ENCODE measurements around the gene KNG1.
"Not testable (repeated sequence)": the region's sequence is repeated elsewhere in the genome, so short reads cannot be mapped to it uniquely, and the experiment has no call there.

Gene KNG1

DNA sequence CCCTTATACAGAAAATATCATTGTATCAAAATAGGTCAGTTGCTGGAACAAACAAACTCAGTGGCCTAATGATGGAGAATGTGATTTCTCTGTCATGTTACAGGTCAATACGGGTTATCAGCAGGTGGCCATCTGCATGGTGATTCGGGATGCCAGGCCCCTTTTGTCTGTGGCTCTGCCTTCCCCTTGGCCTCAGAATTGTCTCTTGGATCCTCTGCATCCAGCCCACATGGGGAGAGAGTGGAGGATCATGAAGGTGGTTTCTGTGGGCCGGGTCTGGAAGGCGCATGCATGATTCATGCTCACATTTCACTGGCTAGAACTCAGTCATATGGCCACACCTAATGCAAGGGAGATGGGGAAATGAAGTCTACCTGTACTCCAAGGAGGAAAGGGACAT lies 6.5 kb upstream of the KNG1 start:
- DNase-seq: not testable (repeated sequence)

DNA sequence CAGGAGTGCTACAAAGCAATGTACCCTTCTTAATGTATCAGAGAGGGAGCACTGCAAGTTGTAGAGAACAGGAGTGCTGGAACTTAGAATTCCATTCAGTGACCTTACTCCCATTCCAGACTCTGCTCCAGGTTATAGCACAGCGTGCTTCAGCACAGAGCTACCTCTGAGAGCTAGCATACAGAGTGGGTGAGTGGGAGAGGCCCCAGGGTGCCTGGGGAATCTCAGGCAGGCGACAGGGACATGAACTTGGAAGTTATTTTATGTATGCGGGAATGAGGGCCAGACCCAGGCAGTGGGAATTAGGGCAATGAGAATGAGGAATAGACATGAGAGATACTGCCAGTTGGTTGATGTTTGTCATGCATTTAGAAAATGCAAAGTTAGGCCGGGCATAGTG lies 3.7 kb upstream of the KNG1 start:
- no peak for DNase-seq

DNA sequence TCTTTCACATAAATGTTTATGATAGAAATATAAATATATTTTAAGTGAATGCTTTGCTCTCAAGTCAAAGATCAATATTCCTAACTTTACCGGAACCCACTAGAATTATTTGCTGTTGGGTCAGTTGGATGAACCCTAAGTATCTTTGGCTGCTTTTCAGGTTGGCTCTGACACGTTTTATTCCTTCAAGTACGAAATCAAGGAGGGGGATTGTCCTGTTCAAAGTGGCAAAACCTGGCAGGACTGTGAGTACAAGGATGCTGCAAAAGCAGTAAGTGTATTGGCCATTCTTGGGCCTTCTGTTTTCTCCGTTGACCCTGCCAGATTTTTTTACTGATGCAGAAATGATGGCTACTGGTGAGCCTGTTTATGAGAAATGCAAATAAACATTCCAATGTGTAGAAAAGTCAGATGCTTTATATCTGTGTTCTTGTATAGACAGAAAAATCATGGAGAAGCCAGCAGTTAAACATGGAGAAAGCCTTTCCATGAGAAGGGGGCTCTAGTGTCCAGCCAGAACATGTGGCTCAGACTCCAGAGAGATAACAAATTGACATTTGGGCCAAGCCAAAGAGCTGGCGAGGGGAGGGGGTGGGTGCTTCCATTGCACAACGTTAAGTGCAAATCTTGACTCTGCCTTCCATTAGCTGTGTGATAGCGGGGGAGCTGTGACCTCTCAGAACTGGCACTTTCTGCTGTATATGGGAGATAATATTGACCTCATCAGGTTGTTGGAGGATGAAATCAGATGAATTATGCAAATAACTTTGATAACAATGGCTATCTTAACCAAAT lies 3.0 kb downstream of the KNG1 start:
- DNase-seq: no peak

DNA sequence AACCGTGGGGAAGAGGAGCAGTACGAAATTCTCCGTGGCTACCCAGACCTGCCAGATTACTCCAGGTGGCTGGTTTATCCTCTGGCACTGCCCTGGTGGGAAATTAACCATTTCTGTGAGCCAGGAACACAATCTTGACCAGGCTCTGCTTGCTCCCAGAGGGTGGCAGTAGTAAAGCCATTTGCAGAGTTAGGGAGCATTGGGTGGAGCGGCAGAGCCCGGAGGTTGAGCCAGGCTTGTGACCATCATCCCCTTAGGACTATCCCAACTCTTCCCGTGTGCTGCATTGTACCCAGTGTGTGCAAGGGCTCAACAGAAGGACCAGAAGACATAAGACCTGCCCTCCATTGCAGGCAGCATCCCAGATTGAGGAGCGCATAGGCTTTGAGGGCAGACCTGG lies 5.3 kb downstream of the KNG1 start:
- DNase-seq: no peak

DNA sequence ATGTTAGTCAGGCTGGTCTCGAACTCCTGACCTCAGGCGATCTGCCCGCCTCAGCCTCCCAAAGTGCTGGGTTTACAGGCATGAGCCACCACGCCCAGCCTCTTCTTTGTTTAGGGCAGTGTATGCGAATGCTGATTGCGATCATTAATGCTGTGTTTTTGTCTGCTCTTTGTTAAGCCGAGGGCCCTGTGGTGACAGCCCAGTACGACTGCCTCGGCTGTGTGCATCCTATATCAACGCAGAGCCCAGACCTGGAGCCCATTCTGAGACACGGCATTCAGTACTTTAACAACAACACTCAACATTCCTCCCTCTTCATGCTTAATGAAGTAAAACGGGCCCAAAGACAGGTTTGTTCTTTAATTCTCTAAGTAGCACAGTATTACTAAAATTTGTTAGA lies 7.8 kb downstream of the KNG1 start:
- no peak for DNase-seq

DNA sequence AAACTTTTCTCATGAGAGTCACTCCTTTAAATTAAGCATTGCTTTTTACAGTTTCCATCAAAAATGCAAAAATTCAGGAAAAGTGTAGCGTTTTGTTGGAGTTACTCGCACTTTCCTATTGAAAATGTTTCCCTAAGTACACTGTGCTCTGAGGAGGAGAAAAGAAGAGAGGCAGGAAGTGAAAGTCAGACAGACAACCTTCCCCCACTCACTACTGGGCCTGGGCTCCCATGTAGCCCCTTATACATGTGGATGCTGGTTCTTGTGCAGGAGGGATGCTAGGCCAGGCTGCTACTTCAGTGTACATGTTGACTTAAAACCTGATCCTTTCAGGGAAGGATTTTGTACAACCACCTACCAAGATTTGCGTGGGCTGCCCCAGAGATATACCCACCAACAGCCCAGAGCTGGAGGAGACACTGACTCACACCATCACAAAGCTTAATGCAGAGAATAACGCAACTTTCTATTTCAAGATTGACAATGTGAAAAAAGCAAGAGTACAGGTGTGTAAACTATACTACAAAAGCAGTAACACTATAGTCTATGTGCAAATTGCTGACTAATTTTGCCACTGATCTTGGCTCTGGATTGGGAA lies 15.1 kb downstream of the KNG1 start:
- DNase-seq: no peak

DNA sequence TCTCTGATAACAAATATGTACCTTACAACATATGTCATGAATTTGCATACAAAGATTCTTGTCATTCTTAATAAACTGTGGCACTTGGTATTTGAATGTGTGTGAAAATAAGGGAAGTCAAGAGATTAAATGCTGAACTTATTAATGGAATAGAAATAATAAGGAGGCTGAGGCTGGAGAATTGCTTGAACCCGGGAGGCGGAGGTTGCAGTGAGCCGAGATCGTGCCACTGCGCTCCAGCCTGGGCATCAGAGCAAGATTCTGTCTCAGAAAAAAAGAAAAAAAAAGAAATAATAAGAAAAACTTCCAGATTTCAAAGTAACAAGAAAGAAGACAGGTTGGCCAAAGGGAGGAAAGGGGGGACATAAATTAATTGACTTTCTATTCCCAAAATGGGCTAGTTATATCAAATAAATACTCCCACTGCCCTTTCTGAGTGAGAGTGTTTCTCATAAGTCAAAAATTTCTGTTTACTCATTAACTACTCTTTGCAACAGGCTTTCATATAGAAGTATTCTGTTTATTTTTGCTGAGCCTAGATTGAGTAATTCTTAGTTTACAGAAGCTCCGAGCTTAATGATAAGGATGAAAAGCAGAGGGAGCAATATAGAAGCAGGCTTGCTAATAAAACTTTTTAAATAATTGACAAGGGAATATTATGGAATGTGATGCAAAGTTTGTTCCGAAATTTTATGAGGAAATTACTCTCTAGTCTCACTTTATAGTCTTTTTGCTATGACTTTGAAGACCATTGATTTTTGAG lies 25.6 kb downstream of the KNG1 start:
- DNase-seq: no peak

DNA sequence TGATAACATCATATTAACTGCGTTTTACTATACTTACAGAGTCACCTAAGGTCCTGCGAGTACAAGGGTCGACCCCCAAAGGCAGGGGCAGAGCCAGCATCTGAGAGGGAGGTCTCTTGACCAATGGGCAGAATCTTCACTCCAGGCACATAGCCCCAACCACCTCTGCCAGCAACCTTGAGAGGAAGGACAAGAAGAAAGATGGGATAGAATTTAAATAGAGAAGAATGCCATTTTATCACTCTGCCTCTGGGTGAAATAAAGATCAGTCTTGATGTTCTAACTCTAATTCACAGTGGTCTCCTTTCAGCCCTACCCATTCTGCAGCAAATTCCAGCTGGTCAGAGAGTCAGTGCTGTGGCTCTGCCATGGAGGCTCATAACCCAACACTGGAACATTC lies 26.5 kb downstream of the KNG1 start:
- no peak for DNase-seq

DNA sequence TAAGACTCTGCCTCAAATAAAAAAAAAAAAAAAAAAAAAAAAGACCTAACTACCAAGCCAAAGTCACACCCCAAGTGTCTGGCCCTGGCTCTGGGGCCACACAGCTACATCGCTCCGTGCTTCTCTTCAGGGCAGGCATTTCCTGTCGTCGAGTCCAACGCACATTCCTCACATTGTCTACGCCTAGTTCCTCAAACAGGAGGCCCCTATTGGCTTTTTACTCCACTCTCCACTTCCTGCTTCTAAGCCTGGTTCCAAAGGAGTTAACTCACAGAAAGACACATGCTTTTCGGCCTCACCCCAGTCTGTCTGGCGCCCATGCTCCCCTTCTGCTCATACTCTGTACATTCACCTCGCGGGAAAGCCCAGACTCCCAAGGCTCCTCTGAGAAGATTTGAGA lies 28.8 kb downstream of the KNG1 start:
- no peak for DNase-seq

DNA sequence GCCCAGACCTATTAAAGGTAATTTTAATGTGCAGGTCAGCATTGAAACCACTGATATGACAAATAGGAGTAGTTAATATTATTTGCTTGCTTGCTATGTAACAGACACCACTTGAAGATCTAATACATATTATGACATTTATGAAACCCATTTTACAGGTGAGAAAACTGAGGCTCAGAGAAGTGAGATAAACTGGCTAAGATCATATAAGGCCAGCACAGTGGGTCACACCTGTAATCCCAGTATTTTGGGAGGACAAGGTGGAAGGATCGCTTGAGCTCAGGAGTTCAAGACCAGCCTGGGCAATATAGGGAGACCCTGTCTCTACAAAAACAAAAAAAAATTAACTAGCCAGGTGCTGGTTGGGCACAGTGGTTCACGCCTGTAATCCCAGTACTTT lies 33.2 kb downstream of the KNG1 start:
- DNase-seq: no peak

DNA sequence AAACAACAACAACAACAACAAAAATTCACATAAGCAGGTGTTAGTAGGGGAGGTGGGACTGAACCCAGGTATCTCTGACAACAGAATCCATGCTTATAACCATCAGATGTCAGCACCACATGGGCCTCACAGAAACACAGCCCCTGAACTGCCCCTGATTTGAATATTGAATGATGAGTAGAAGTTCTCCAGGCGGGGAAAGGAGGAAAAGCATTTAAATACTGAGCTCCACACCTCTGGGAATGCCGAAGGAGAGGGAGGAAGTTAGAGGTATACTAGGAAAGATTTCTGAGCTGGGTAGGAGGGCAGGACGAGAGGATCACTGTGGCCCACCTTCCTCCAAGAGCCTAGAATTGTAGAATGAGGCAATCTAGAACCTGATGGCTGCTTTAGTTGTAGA lies 34.3 kb downstream of the KNG1 start:
- DNase-seq: no peak

DNA sequence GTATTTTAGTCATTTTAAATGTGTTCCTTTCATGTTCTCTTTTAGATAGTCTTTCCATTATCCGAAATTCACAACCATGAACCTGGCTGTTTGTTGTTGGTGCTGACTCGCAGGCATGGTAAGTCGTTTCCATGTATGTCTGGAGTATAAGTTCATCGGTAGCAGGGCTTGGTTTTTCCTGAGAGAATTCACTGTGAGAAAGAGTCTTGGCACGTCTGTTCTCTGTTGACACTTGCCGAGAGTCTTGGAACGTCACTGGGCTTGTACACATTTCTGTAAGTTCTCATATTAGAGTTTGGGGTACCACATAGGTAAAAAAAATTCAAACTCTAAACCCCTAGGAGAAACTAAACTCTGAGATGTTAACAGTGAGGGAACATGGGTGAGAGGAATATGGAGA lies 36.8 kb downstream of the KNG1 start:
- no peak for DNase-seq

DNA sequence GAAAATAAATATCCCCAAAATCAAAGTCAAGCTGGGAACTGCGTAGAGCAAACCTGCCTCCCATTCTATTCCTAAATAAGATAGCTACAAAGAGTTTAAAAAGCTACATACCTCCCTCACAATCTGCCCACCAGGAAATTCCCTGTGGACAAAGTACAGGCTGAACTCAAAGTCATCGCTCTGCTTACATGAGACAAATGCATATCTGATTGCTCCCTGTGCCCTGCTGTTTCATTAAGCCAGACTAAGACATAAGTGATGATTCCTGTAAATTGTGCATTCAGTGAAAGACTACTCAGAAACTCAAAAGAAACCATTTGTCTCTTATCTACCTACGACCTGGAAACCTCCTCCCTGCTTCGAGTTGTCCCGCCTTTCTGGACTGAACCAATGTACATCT lies 37.7 kb downstream of the KNG1 start:
- DNase-seq: no peak

DNA sequence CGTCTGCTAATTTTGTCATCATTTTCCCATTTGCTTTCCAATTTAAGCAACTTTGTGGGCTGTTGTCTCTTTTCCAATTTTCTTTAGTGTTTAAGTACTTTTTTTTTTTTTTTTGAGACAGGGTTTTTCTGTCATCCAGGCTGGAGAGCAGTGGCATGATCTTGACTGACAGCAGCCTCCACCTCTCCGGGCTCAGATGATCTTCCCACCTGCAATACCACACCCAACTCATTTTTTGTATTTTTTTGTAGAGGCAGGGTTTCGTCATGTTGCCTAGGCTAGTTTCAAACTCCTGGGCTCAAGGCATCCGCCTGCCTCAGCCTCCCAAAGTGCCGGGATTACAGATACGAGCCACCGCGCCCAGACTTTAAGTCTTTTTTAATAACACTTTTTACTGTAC lies 40.1 kb downstream of the KNG1 start:
- DNase-seq: no peak

DNA sequence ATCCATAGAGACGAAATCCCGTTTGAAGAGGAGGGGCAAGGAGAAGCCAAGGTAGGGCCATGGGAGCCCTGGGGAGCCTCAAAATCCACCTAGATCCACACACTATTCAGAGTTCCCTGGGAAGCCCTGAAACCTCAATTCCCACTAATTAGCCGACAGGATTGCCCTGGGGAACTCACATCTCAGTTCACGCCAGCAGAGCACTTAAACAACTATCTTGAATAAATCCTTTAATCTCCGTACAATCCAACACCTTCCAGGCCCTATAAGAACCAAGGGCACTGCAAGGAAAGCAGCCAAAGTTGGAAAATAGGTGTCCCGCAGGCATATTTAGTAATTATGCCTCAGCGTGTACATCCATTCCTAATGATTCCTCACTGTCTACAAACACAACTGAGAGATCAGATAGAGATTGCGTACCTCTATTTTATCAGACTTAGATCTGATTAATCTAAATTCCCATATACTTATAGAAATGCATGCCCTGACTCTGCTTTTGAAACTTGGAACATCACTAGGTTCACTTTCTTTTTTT lies 40.6 kb downstream of the KNG1 start:
- no peak for DNase-seq

DNA sequence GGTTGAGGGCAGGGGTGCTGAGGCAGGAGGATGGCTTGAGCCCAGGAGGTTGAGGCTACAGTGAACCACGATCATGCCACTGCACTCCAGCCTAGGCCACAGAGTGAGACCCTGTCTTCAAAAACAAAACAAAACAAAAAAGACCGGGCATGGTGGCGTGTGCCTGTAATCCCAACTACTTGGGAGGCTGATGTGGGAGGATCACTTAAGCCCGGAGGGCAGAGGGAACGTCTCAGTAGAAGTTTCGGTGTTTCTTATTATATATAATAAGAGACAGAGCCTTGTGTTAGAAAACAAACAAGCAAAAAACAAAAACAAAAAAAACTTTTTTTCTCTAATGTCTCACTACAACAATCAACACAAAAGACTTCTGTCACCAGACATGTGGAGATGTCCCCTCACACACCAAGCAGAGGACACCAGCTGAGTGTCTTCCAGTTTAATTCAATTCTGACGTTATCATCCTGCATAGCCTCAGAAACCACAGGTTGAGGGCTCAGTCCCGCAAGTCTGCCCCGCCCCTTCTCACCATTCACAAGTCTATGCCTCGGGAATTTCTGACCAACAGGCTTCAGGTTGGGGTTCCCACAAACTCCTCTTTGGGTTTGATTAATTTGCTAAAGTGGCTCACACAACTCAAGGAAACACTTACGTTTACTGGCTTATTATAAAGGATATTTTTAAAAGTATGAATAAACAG lies 42.2 kb downstream of the KNG1 start:
- DNase-seq: no peak

DNA sequence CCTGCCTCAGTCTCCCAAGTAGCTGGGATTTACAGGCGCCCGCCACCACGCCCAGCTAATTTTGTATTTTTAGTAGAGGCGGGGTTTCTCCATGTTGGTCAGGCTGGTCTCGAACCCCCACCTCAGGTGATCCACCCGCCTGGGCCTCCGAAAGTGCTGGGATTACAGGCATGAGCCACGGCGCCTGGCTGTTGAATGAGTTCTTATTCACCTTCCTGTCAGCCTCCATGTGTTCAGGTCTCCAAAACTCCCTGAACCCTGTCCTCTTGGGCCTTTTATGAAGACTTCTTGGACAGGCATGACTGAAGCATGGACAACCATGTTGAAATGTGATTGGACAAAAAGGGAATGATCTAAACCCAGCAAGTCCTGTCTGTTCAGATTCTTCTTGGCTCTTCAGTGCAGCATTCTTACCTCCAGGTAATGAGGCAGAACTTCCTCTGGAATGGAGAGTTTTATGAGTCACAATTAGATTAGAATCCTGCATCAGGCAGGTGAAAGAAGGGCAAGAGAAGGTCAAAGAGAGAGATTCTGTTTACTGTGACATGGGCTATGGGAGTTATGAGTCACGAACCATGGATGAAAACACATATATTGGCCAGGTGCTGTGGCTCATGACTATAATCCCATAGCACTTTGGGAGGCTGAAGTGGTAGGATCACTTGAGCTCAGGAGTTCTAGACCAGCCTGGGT lies 43.1 kb downstream of the KNG1 start:
- no peak for DNase-seq

DNA sequence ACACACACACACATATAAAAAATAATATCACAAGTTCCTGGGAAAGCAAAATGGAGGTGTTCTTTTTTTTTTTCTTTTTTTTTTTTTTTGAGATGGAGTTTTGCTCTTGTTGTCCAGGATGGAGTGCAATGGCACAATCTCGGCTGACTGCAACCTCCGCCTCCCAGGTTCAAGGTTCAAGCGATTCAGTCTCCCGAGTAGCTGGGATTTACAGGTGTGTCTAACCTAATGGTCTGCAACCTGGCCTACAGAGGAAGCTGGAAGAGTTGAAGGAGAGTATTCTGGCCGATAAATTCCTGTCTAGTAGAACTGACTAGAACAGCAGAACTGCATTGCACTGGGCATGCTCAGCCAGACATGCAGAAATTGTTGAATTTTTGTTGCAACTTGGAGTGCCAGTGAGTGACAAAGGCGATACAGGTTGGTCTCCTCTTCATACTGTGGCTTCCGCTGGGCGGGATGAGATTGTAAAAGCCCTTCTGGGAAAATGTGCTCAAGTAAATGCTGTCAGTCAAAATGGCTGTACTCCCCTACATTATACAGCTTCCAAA lies 43.8 kb downstream of the KNG1 start:
- no peak for DNase-seq

DNA sequence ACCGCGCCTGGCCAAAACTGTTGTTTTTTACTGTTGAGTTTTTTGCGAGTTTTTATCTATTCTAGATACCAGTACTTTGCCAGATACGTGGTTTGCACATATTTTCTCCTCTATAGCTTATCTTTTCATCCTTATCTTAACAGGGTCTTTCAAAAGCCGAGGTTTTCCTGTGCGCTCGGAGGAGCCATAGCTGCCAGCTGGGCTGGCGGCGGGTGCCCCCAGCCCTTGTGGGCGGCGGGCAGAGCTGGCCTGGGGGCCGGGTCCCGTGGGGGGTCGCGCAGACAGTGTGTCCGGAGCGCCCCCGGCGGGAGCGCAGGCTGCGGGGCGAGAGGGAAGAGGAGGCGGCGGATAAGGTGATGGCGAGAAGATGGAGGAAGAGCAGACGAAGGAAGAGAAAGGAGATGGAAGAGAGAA lies 55.1 kb downstream of the KNG1 start:
- DNase-seq: no peak

DNA sequence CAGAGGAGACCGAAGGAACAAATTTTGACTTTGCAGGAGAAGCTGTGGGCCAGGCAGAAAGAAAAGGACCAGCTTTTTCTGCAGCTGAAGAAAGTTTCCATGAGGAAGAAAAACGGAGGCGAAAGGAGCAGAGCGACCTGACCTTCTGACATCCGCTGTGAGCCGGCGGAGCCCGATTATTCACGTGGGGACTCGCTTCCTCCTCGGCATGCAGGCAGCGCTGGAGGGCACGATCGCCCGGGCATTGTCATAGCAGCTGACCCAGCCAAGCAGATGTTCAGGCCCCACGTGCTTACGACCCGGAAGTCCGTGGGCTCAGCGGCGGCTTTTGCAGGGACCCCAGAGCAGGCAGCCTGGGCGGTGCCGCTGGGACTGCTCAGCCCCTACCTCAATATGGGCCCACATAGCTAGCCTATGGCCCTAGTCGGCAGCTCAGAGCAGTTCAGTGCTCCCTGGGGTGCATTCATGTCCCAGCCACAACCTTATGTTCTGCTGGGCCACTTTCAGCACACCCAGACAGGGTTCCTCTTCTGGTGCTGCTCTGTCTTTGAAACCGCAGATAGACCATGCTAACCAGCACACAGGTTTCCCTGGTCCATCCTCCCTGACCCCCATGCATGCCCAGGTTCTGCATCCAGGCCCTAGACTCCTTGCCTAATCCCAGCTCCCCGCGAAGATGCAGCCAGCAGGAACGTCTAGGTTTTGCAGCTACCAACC lies 55.7 kb downstream of the KNG1 start:
- DNase-seq: peak; percentile 27 to 39 (median 34)

DNA sequence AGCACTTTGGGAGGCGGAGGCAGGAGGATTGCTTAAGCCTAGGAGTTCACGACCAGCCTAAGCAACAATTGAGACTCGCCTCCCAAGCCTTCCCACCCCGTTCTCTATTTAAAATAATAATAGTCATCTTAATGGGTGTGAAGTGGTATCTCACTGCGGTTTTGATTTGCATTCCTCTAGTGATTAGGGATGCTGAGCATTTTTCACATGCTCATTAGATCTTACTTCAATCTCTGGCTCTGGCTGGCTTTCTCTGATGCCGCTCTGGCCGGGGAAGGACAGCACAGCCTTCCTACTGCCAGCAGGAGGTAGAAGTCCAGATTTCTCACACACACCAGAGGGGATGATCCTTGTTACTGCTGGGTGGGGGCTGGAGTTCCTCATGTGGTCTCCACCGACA lies 58.8 kb downstream of the KNG1 start:
- DNase-seq: no peak

DNA sequence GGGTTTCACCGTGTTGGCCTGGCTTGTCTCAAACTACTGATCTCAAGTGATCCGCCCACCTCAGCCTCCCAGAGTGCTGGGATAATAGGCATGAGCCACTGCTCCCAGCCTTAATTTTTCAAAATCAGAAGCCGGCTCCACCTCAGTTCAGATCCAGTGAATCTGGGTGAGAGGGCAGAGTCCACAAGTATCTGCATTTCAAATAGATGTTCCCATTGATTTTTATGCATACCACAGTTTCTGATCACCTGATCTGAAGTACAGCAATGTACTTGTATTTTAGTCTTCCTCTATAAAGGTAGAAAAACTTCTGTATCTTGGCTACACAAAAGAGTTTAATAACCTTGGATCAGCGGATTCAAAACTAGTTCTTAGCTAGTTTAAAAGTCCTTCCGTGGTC lies 62.0 kb downstream of the KNG1 start:
- DNase-seq: no peak

Data from activated naive CD4-positive, alpha-beta T cell (primary cell).